Neural progenitor cell (in vitro differentiated cells): ENCODE results near the gene ADCY4.

ENCODE experiments used
- CTCF ChIP-seq: fragments of 200-600 bp; sonication (generic); IDR thresholded peaks from 2 replicates; pipeline ENCODE4 v1.5.1; 2017; ENCODE audit warnings: antibody characterized with exemption, mild to moderate bottlenecking
- EZH2 ChIP-seq: fragments of 200-600 bp; sonication (generic); IDR thresholded peaks from 2 replicates; pipeline ENCODE4 v1.6.1; 2017; ENCODE audit warnings: antibody characterized with exemption, mild to moderate bottlenecking, moderate library complexity
- EZH2phosphoT487 ChIP-seq: fragments of 200-600 bp; sonication (generic); IDR thresholded peaks from 2 replicates; pipeline ENCODE4 v1.6.1; 2017; ENCODE audit warnings: antibody characterized with exemption

DNA sequence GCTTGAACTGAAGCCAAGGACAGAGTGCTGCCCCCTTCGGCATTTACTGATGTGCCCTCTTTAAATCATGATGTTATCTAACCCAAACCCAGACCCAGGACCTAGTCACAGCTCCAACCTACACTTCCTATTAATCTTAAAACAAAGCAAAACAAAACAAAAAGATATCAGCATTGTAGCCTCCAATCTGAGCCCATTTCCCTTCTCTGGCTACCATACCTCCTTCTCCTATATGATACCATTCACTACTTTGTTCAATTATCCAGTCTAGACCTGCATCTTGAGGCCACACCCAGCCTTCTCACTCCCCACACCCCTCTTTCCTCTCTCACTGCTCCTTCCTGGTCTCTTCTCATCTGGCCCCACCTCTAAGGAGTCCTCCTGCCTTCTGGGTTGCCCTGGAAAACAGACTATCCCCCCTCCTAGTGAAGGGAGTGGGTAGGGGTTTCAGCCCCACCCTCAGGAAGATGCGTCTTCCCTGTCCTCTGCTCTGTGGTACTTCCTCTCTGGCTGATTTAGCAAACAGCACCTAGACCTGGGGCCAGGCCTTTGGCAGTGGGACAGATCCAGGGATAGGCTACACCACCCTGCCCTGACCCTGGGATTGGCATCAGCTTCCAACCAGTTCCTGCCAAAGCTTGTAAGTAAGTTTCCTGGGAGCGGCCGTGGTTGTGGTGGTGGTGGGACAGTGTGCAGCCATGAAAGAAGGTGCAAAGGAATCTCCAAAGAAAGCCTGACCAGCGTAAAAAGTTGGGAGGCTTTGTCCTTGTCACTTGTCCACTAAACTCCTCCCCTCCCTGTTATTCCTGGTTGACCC is 20.3 kb downstream of the ADCY4 start:
- TF ChIP-seq EZH2 (no peak), CTCF (no peak), EZH2phosphoT487 (no peak)
